ENCODE measurements around the gene GMDS.

The GMDS gene

DNA sequence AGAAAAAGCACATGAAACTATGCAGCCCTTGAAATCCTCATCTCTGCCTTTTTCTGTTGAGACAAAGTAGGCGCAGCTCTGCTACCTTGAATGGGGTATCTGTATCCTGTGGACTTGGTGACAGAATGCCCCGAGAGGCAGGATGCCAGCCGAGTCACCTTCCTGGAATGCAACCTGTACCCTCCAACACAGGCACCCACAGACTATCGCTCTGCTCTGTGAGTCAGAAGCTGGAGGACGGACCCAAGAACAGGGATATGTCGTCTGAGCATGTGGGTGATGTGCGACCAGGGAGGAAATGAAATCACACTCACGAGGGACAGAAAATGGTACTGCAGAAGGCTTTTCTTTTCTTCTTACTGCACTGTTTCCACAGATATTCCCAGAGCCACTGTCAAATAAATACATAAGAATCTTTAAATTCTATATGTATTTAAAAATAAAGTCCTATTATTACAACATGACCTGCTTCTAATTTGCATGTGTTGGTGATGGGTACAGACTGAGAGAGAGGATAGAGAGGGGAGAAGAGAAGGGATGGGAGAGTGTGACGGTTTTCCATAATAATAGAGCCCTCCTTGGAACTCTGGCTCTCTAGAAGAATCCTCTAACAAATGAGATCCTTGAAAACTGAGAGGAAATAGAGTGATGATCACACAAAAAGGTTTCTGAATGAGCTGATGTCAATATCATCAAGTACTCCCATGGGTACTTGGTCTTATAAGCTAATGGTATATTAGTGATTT is 327.6 kb downstream of the GMDS start:
- Histone ChIP-seq H3K27ac (ENCODE audit: low read depth, low read length, severe bottlenecking) (no peak overlapping the region), H3K4me3 (ENCODE audit: extremely low read depth, insufficient read depth, low read length, poor library complexity, severe bottlenecking) (no peak overlapping the region), H3K4me1 (ENCODE audit: control insufficient read depth, insufficient read depth, low read length, poor library complexity, severe bottlenecking) (peaks cover 24% of the 10 kb centered on the region), H3K36me3 (ENCODE audit: control insufficient read depth, insufficient read depth, low read length) (no peaks in the 10 kb centered on the region), H3K9me3 (ENCODE audit: control insufficient read depth, low read length) (no peaks in the 10 kb centered on the region)
- WGBS, 2 experiments (ENCODE audit: insufficient coverage in 2 of 2): 76 to 88% methylated on average over 1 to 4 of the region's 9 CpGs

DNA sequence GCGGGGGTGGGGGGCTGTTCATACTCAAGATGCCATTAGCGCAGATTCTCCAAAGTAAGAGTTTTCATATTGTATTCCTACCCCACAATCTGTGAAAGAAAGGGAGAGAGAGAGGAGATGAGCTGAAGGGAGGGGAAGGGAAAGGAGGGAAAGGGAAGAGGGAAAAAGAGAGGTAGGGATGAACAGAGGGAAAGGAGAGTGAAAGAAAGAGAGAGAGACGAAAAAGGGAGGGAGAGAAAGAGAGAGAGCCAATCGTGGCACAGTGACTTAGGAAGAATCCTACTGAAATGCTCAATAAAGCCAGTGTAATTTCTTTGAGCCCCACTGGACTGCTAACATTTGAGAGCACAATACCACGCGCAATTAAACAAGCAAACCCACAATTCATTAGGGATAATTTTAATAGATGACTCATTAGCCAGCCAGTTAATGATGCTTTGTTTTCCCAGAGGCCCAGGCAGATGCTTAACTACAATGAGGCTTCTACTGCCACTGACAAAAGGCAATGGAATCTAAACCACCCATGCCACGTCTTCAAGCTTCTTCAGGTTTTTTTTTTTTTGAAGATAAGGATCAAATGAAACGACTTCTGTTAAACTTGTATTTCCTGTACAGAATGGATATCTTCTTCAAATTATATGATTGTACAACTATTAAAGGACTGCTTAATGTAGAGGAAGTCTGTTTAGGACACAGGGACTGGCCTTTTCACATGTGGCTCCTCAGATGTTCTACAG is 328.9 kb downstream of the GMDS start:
- WGBS, 2 experiments (ENCODE audit: insufficient coverage in 2 of 2): 95 to 100% methylated on average over 2 to 3 of the region's 8 CpGs

DNA sequence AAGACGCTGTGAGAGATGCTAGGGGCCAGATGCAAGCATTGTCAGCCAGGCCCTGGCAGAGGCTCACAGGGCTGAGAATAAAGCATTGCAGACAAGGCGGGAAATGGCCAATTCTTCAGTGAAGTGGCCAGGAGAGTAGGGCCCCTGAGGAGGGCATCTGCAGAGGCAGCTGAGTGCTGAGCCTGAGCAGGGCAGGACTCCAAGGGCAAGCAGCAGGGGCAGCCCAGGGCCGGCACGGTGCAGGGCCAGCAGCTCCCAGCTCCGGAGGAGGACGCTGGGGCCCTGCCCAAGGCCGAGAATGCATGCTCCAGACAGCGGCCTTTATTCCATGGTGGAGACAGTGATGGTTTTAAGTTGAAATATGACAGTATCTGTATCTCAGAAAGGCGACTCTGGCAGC is 330.2 kb downstream of the GMDS start:
- Histone ChIP-seq H3K9me3 (ENCODE audit: control insufficient read depth, low read length) (no peaks in the 10 kb centered on the region), H3K4me1 (ENCODE audit: control insufficient read depth, insufficient read depth, low read length, poor library complexity, severe bottlenecking) (peaks cover 30% of the 10 kb centered on the region), H3K36me3 (ENCODE audit: control insufficient read depth, insufficient read depth, low read length) (no peaks in the 10 kb centered on the region), H3K27ac (ENCODE audit: low read depth, low read length, severe bottlenecking) (no peak overlapping the region), H3K4me3 (ENCODE audit: extremely low read depth, insufficient read depth, low read length, poor library complexity, severe bottlenecking) (no peak overlapping the region)
- 85 to 93% methylated on average over 7 to 9 of the region's 9 CpGs for WGBS, 2 experiments (ENCODE audit: insufficient coverage in 2 of 2)

More for the DNA sequence above, 328.9 kb downstream of the GMDS start:
- Histone ChIP-seq H3K4me3 (ENCODE audit: extremely low read depth, insufficient read depth, low read length, poor library complexity, severe bottlenecking) (no peak overlapping the region), H3K4me1 (ENCODE audit: control insufficient read depth, insufficient read depth, low read length, poor library complexity, severe bottlenecking) (peaks cover 24% of the 10 kb centered on the region), H3K27ac (ENCODE audit: low read depth, low read length, severe bottlenecking) (peak overlapping the region; percentile 11), H3K36me3 (ENCODE audit: control insufficient read depth, insufficient read depth, low read length) (no peaks in the 10 kb centered on the region), H3K9me3 (ENCODE audit: control insufficient read depth, low read length) (no peaks in the 10 kb centered on the region)

DNA sequence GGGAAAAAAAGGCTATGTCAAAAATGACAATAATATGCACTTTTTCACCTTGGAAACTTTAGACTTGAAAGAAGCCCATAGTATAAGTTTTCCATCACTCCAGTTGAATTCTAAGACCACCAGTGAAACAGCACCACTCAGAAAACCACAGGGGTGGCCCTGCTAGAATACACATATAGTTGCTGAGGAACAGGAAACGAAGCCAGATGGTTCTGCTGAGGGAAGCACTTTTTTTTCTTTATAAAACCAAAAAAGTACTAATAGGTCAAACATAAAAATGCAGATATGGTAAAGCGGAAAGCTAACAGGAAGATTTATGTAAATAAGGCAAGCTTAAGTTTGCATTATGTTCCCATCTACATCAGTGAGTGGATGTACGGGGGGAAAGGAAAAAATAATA is 331.8 kb downstream of the GMDS start:
- H3K4me3 ChIP-seq (ENCODE audit: extremely low read depth, insufficient read depth, low read length, poor library complexity, severe bottlenecking): no peak overlapping the region
- H3K27ac ChIP-seq (ENCODE audit: low read depth, low read length, severe bottlenecking): no peak overlapping the region
- H3K36me3 ChIP-seq (ENCODE audit: control insufficient read depth, insufficient read depth, low read length): no peaks in the 10 kb centered on the region
- WGBS, 2 experiments (ENCODE audit: insufficient coverage in 2 of 2): no CpG with 5 or more reads among the region's 3 CpGs
- H3K9me3 ChIP-seq (ENCODE audit: control insufficient read depth, low read length): no peaks in the 10 kb centered on the region
- H3K4me1 ChIP-seq (ENCODE audit: control insufficient read depth, insufficient read depth, low read length, poor library complexity, severe bottlenecking): peaks cover 30% of the 10 kb centered on the region

DNA sequence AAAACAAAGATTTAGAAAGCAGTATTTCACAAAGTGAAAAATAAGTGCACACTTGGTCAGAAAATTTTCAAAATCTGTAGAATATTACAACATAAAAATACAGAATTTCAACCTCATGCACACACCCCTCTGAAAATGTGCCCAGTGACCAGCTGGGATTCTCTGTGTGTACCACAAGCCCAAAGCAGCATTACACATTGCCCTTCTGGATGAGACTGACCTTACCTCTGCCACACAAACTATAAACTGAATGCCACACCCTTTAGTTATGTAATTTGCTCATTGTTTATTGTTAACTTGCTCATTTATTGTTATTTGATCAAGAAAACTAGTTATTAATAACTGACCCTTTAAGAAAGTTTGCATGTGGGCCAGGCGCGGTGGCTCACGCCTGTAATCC is 332.7 kb downstream of the GMDS start:
- no CpG with 5 or more reads among the region's 3 CpGs for whole genome bisulfite sequencing, 2 experiments (ENCODE audit: insufficient coverage in 2 of 2)
- no peak overlapping the region for H3K27ac ChIP-seq (ENCODE audit: low read depth, low read length, severe bottlenecking)
- no peaks in the 10 kb centered on the region for H3K9me3 ChIP-seq (ENCODE audit: control insufficient read depth, low read length)
- H3K36me3 ChIP-seq (ENCODE audit: control insufficient read depth, insufficient read depth, low read length): no peaks in the 10 kb centered on the region
- peaks cover 21% of the 10 kb centered on the region for H3K4me1 ChIP-seq (ENCODE audit: control insufficient read depth, insufficient read depth, low read length, poor library complexity, severe bottlenecking)
- H3K4me3 ChIP-seq (ENCODE audit: extremely low read depth, insufficient read depth, low read length, poor library complexity, severe bottlenecking): no peak overlapping the region

DNA sequence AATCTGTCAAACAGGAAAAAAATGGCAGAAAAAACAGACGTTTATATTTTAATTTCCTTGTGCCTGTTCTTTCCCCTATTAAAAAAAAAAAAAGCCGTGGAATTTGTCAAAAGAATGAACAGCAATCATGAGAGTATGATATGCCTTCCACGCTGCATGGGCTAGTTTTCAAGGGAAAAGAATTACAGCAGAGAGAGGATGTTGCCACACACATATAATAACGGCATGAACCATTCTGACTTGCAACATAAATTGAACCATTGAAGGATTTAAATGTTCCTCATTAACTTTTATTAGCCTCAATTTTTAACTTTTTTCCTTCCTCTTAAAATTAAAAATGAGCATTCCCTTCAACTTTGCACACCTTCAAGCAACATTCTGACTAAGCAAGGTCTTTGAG is 333.9 kb downstream of the GMDS start:
- Histone ChIP-seq H3K9me3 (ENCODE audit: control insufficient read depth, low read length) (no peaks in the 10 kb centered on the region), H3K27ac (ENCODE audit: low read depth, low read length, severe bottlenecking) (no peak overlapping the region)
- WGBS, 2 experiments (ENCODE audit: insufficient coverage in 2 of 2): 80 to 100% methylated on average over 1 to 2 of the region's 4 CpGs

DNA sequence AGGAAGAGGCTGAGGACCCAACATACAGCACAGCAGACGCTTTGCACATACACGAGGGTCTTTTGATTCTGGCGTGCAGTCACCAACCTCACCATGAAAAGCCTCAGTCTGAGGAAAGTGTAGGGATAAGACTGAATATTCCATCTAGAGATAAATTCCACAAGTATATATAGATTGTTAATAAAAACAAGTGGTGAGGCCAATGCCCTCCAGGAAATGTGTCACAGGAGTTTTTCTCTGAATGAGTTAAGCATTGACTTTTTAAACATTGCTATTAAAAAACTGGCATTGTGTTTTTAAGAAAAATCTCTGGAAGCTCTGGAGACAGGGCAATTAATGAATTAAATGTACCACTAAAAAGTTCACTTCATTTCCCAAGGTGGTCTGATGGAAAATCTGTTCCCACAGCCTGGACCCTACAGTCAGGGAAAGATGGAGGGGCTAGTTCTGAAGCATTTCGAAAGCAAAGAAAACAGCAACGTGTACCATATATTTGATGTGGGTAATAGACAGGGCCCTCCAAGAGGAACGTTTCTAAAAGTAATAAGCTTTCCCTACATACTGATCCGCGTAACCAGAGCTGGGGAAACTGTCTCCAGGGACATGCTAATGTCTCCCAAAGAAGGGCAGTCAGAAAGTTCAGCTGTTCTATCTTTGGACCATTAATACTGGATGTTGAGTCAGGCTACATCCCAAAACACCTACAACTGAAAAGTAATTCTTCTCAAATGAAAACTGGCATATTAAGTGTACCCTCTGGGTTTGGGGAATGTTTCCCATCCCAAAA is 334.6 kb downstream of the GMDS start:
- H3K4me3 ChIP-seq (ENCODE audit: extremely low read depth, insufficient read depth, low read length, poor library complexity, severe bottlenecking): no peak overlapping the region
- WGBS, 2 experiments (ENCODE audit: insufficient coverage in 2 of 2): 84 to 89% methylated on average over 4 to 5 of the region's 8 CpGs

More for the DNA sequence above, 333.9 kb downstream of the GMDS start:
- Histone ChIP-seq H3K4me1 (ENCODE audit: control insufficient read depth, insufficient read depth, low read length, poor library complexity, severe bottlenecking) (peaks cover 10% of the 10 kb centered on the region), H3K36me3 (ENCODE audit: control insufficient read depth, insufficient read depth, low read length) (no peaks in the 10 kb centered on the region), H3K4me3 (ENCODE audit: extremely low read depth, insufficient read depth, low read length, poor library complexity, severe bottlenecking) (no peak overlapping the region)

DNA sequence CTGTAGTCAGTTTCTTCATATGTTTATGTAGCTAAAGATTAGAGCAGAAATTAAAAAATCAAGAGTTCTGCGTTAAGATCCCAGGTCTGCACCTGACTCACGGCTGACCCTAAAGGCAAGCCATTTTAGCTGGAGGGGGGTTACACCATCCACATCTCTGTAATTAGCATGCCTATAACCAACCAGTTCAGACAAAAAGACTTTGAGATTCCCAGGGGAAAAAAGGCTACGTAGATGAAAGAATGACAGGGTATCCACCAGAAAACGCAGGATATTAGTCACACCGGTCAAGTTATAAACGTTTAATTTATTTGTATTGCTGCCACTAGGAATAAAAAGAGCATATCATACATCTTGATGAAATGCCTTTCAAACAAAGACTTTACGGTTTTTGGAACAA is 336.6 kb downstream of the GMDS start:
- H3K27ac ChIP-seq (ENCODE audit: low read depth, low read length, severe bottlenecking): no peak overlapping the region
- H3K4me3 ChIP-seq (ENCODE audit: extremely low read depth, insufficient read depth, low read length, poor library complexity, severe bottlenecking): no peak overlapping the region
- no peaks in the 10 kb centered on the region for H3K36me3 ChIP-seq (ENCODE audit: control insufficient read depth, insufficient read depth, low read length)
- peaks cover 15% of the 10 kb centered on the region for H3K4me1 ChIP-seq (ENCODE audit: control insufficient read depth, insufficient read depth, low read length, poor library complexity, severe bottlenecking)
- H3K9me3 ChIP-seq (ENCODE audit: control insufficient read depth, low read length): no peaks in the 10 kb centered on the region
- 76 to 94% methylated on average over 2 to 3 of the region's 7 CpGs for WGBS, 2 experiments (ENCODE audit: insufficient coverage in 2 of 2)

More for the DNA sequence above, 334.6 kb downstream of the GMDS start:
- Histone ChIP-seq H3K36me3 (ENCODE audit: control insufficient read depth, insufficient read depth, low read length) (no peaks in the 10 kb centered on the region), H3K9me3 (ENCODE audit: control insufficient read depth, low read length) (no peaks in the 10 kb centered on the region), H3K27ac (ENCODE audit: low read depth, low read length, severe bottlenecking) (no peak overlapping the region), H3K4me1 (ENCODE audit: control insufficient read depth, insufficient read depth, low read length, poor library complexity, severe bottlenecking) (peaks cover 6% of the 10 kb centered on the region)

DNA sequence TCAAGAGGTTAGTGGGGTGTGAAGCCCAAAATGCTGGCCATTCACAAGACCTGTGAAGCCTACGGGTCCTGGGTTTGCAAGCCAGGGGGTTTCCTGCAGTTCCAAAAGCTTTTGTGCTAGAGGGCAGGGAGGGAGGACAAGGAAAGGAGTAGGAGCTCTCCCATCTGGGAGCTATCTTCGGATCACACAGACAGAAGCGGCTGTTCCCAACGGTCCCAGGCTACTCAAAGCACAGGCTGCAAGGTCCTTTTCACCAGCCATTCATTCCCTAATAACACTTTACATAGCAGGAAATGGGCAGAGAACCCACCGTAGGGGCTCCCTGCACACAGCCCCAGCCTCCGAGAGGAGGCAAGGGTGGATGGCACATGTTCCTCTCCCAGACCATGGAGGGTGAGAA is 338.8 kb downstream of the GMDS start:
- 57 to 69% methylated on average over 5 of the region's 6 CpGs for WGBS, 2 experiments (ENCODE audit: insufficient coverage in 2 of 2)
- no peaks in the 10 kb centered on the region for H3K36me3 ChIP-seq (ENCODE audit: control insufficient read depth, insufficient read depth, low read length)
- no peak overlapping the region for H3K4me3 ChIP-seq (ENCODE audit: extremely low read depth, insufficient read depth, low read length, poor library complexity, severe bottlenecking)

DNA sequence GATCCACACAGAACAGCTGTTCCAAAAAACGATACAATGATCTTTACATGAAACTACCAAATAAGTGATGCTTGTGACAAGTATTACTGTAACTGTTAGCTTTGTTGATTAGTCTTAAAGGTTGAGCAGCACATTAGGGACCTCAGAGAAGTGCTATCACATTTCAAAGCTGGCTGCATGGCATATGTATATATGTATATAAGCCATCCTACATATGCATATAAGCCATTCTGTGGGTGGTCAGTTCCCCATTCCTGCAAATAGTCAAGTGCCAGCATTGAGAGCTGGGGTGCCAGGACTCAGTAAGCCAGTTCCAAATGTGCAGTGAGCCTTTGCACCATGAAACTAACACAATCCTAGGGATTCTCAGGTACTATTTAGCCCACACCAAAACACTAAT is 339.4 kb downstream of the GMDS start:
- WGBS, 2 experiments (ENCODE audit: insufficient coverage in 2 of 2): 100% methylated on average over 1 of the region's 1 CpG; no CpG with 5 or more reads in 1 of the 2 experiments
- Histone ChIP-seq H3K4me1 (ENCODE audit: control insufficient read depth, insufficient read depth, low read length, poor library complexity, severe bottlenecking) (peaks cover 29% of the 10 kb centered on the region), H3K4me3 (ENCODE audit: extremely low read depth, insufficient read depth, low read length, poor library complexity, severe bottlenecking) (no peak overlapping the region), H3K27ac (ENCODE audit: low read depth, low read length, severe bottlenecking) (no peak overlapping the region), H3K36me3 (ENCODE audit: control insufficient read depth, insufficient read depth, low read length) (no peaks in the 10 kb centered on the region), H3K9me3 (ENCODE audit: control insufficient read depth, low read length) (no peaks in the 10 kb centered on the region)

More for the DNA sequence above, 338.8 kb downstream of the GMDS start:
- H3K9me3 ChIP-seq (ENCODE audit: control insufficient read depth, low read length): no peaks in the 10 kb centered on the region
- H3K27ac ChIP-seq (ENCODE audit: low read depth, low read length, severe bottlenecking): no peak overlapping the region
- H3K4me1 ChIP-seq (ENCODE audit: control insufficient read depth, insufficient read depth, low read length, poor library complexity, severe bottlenecking): peaks cover 24% of the 10 kb centered on the region
